H1 (cell line): ENCODE results near the gene VWA7. TPM values are rescaled to one million over a fixed set of nuclear protein-coding genes. Genes with fewer than 3 reads are reported as not detected.

Source experiments
- ATF3 ChIP-seq: IDR thresholded peaks from 2 replicates; pipeline ENCODE4 v1.6.1; 2011; ENCODE audit warnings: low read depth, mild to moderate bottlenecking, low read length; ENCODE audit not compliant: insufficient read depth
- BRCA1 ChIP-seq: IDR thresholded peaks from 2 replicates; pipeline ENCODE4 v1.6.1; 2012; ENCODE audit warnings: low read depth, low read length, improper control_type of control experiment
- CHD1 ChIP-seq: IDR thresholded peaks from 2 replicates; pipeline ENCODE4 v1.6.1; 2012; ENCODE audit warnings: low read depth, low read length, improper control_type of control experiment
- CHD2 ChIP-seq: IDR thresholded peaks from 2 replicates; pipeline ENCODE4 v1.6.1; 2012; ENCODE audit warnings: low read length, improper control_type of control experiment
- CHD7 ChIP-seq: fragments of 300-600 bp; sonication (generic); IDR thresholded peaks from 2 replicates; pipeline ENCODE4 v1.7.1; 2012; ENCODE audit warnings: low read length, moderate library complexity, mild to moderate bottlenecking, inconsistent platforms; ENCODE audit not compliant: insufficient replicate concordance
- CTCF ChIP-seq, 3 experiments: IDR thresholded peaks; 1 replicate in 2 of 3; 2 replicates in 1 of 3; pipeline versions ENCODE4 v1.5.1 to v1.6.1; 2011; ENCODE audit warnings: low read length in 3 of 3, mild to moderate bottlenecking in 3 of 3, inconsistent platforms in 2 of 3, low read depth in 1 of 3, moderate library complexity in 1 of 3; ENCODE audit not compliant: insufficient read depth in 1 of 3; ENCODE audit errors: control extremely low read depth in 1 of 3
- GABPA ChIP-seq: IDR thresholded peaks from 2 replicates; pipeline ENCODE4 v1.6.1; 2011; ENCODE audit warnings: mild to moderate bottlenecking, low read length, moderate library complexity, borderline replicate concordance; ENCODE audit not compliant: insufficient read depth
- ZNF274 ChIP-seq: IDR thresholded peaks from 2 replicates; pipeline ENCODE4 v1.7.0; 2012; ENCODE audit warnings: low read length, borderline replicate concordance; ENCODE audit errors: extremely low read depth
- polyA plus RNA-seq, 7 experiments: library from polyadenylated mRNA; depleted of rRNA in 3 of 7; stranded (reverse) in 5 of 7; unstranded in 2 of 7; fragments of >200 nt in 5 of 7; fragments of 200-250 nt in 2 of 7; gene quantifications; 1 replicate in 5 of 7; 2 replicates in 1 of 7; 4 replicates in 1 of 7; pipeline versions ENCODE4 v1.2.1 to v1.2.3, GENCODE V29; 2011 to 2013; ENCODE audit warnings: missing spikeins in 2 of 7, mixed read lengths in 2 of 7
- total RNA-seq: library from RNA; stranded (reverse); fragmentation: NEBNext Ultra II Directional; extraction: Animal tissue kit (Norgen Biotek cat#: 25700); gene quantifications from 2 replicates; pipeline ENCODE4 v1.2.1, GENCODE V29; 2021

The VWA7 gene
- total and polyA plus RNA-seq, 2 of the 8 experiments (the other 6 are each of a cell fraction or from before 2014, with no cell fraction given): 0.82 to 2.1 TPM

- no peak for TF ChIP-seq CHD7
- no peak for TF ChIP-seq ZNF274
- no peak for TF ChIP-seq CHD2
- TF ChIP-seq BRCA1: no peak
- no peak for TF ChIP-seq CTCF (IDR thresholded peaks at IDR 0.05; ENCODE audit: control extremely low read depth in 1 of 3, insufficient read depth in 1 of 3, low read depth in 1 of 3, low read length in 3 of 3)
- TF ChIP-seq ATF3: no peak
- no peak for TF ChIP-seq CHD1
- TF ChIP-seq GABPA: no peak
Observed at GRCh38 chr6:31794294-31794865, 17.3 kb upstream of the VWA7 start (continued).
